ENCODE results near the gene TFDP1. TPM values are rescaled to one million over a fixed set of nuclear protein-coding genes. Genes with fewer than 3 reads are reported as not detected.

Gene TFDP1
- total RNA-seq, 2 donors from 2014 or later, result 36.6 to 40.3 TPM

DNA sequence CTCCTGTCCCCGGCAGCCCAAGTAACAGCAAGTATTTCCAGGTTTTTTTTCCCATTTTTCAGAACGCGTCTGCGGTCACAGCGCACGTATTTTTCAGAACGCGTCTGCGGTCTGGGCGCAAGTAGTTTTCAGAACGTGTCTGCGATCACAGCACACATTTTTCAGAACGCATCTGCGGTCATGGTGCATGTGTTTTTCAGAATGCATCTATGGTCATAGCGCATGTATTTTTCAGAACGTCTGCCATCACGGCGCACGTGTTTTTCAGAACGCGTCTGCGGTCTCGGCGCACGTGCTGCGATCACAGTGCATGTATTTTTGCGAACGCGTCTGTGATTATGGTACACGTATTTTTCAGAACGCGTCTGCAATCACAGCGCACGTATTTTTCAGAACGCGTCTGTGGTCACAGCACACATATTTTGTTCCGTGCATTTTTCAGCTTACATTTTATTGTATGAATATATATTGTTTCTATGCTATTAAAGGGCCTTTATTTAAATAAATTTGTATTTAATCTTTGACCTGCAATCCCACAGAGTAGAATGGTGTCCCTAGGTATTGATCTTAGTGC is 53.7 kb downstream of the TFDP1 start:
- intact Hi-C loops (cut with DNase I), result no loop called here
- peak; percentile 70 for DNase-seq (ENCODE audit: low spot score)

DNA sequence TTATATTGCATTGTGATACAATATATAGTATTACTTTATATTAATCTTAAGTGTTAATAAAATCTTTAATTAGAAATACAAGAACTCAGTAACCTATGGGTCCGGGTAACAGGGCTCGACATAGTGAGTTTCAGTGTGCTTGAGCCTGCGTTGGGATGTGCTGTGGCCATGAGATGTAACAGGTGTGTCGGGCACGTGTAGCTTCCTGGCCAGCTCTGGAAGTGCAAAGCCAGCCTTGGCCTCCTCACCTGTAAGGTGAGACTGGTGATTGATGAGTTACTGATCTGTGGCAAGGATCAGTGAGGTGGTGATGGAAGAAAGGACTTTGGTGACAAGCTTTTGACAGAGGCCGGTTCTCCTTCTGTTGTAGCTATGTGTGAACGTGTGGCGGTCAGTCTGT is 54.3 kb downstream of the TFDP1 start:
- intact Hi-C loops (cut with DNase I), result no loop called here

DNA sequence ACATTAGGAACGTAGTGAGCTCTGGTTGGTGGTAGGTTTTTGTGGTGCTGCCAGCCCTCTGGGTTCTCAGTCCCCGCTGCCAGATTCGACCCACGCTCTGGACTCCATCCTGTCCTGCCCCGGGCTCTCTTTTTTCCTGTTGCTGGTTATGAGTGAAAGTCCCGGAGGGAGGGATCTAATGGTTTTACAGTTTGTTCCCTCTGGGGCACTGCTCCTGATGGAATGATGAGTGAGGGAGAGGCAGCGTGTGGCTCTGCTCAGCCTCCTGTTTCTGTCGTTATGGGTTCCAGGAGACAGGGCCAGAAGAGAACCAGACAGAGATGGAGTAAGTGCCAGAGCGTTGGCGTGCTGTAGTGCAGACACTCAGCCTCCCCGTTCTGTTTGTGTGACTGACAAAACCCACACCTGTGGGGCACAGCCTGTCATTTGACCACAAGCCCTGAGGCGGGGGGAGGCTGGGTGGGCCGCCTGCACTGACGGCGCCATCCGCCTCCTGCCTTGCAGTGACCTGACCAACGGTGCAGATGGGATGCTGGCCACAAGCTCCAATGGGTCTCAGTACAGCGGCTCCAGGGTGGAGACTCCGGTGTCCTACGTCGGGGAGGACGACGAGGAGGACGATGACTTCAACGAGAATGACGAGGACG is 55.2 kb downstream of the TFDP1 start:
- intact Hi-C loops (cut with DNase I), result no loop called here
- peak; percentile 67 for DNase-seq (ENCODE audit: low spot score)

More for the DNA sequence above, 54.3 kb downstream of the TFDP1 start:
- DNase-seq (ENCODE audit: low spot score), result no peak

DNA sequence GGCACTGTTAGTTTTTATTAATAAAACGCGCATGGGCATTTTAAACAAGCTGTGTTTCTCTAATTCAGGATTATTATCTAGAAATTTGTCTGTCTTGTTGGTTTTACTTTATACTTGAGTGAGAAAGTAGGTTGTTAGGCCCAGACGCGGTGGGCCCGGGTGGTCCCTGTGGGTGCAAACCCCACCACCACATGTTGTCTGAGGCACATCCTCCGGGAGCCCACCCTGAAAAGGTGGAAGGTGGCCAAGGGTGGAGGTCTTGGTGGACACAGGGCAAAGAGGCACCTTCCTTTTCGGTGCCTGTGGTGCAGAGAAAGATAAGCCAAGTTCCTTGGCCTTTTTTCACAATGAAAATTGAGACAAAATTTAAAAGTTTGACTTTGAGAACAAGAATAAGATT is 56.9 kb downstream of the TFDP1 start:
- intact Hi-C loops (cut with DNase I), result no loop called here
- peak; percentile 32 for DNase-seq (ENCODE audit: low spot score)

DNA sequence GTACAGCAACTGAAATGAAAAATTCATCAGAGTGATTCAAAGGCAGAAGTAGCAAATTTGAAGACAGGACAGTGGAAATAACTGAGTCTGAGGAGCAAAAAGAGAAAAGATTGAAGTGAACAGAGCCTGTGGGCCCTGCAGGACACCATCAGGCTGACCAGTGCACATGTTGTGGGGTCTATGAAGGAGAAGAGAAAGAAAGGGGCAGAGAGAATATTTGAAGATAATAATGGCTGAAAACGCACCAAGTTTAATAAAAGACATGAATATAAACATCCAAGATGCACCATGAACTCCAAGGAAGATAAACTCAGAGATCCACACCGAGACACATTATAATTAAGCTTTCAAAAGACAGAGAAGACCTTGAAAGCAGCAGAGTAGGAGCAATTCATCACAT is 58.0 kb downstream of the TFDP1 start:
- intact Hi-C loops (cut with DNase I), result no loop called here
- no peak for DNase-seq (ENCODE audit: low spot score)

DNA sequence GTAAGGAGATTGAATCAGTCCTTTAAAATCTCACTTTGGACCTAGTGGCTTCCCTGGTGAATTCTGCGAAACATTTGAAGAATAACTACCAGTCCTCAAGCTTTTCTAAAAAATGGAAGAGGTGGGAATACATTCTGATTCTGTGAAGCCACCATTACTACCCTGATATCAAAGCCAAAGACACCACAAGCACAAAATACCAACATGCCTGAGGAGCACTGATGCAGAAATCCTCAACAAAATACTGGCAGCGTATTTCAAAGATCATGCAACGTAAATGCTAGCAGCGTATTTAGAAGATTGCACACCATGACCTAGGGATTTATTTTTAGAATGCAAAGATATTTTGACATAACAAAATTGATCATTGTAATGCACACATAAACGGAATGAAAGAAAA is 59.0 kb downstream of the TFDP1 start:
- intact Hi-C loops (cut with DNase I), result no loop called here
- no peak for DNase-seq (ENCODE audit: low spot score)

DNA sequence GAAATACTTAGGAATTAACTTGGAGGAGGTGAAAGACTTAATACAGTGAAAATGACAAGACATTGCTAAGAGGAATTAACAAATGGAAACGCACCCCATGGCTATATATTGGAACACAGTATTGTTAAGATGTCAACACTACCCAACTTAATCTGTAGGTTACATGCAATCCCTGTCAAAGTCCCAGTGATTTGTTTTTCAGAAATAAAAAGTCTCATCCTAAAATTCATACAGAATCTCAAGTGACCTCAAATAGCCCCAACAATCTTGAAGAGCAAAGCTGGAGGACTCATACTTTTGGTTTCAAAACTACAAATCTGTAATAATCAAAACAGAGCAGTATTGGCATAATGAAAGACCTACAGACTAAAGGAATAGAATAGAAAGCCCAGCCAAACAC is 60.2 kb downstream of the TFDP1 start:
- intact Hi-C loops (cut with DNase I), result no loop called here
- no peak for DNase-seq (ENCODE audit: low spot score)

DNA sequence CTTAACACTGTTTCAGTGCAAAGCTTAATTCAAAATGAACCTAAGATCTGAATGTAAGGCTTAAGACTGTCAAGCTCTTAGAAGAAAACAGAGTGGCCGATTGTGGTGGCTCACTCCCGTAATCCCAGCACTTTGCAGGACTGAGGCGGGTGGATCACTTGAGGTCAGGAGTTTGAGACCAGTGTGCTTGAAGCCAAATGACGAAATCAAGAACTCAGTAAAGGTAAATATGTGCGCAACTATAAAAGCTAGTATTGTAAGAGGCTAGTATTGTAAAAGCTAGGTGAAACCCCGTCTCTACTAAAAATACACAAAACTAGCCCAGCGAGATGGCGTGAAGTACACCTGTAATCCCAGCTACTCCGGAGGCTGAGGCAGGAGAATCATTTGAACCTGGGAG is 60.8 kb downstream of the TFDP1 start:
- intact Hi-C loops (cut with DNase I), result no loop called here
- DNase-seq (ENCODE audit: low spot score), result no peak

DNA sequence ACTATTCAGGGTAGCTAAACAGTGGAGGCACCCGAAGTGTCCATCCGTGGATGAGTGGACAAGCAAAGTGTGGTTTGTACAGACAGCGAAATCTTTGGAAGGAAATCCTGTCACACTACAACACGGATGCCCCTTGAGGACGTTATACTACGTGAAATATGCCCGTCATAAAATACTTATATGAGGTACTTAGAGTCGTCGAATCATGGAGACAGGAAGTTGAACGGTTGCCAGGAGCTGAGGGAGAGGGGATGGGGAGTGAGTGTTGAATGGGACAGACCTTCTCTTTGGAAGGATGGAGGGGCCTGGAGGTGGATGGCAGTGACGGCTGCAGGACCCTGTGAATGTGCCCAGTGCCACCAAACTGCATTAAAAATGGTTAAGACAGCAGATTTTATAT is 61.8 kb downstream of the TFDP1 start:
- no peak for DNase-seq (ENCODE audit: low spot score)
- intact Hi-C loops (cut with DNase I), result no loop called here

DNA sequence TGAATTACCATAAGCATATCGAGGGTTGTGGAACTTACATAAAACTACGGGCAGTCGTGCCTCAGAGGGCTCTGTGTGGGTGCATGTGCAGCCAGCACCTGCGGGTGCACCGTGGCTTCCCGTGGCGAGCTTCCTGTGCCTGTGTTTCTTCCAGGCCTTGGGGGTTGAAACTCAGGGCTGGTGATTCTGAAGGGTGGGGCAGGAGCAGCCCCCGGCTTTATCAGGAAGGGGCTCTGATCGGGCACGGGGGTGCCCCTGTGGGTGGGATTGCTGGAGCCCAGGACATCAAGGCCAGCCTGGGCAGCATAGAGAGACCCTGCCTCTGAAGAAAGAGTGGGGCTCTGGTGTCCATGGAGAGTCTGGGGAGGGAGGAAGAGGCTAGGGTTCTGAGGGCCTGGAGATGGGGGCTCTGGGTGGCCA is 62.4 kb downstream of the TFDP1 start:
- intact Hi-C loops (cut with DNase I), result no loop called here
- DNase-seq (ENCODE audit: low spot score), result peak; percentile 56

DNA sequence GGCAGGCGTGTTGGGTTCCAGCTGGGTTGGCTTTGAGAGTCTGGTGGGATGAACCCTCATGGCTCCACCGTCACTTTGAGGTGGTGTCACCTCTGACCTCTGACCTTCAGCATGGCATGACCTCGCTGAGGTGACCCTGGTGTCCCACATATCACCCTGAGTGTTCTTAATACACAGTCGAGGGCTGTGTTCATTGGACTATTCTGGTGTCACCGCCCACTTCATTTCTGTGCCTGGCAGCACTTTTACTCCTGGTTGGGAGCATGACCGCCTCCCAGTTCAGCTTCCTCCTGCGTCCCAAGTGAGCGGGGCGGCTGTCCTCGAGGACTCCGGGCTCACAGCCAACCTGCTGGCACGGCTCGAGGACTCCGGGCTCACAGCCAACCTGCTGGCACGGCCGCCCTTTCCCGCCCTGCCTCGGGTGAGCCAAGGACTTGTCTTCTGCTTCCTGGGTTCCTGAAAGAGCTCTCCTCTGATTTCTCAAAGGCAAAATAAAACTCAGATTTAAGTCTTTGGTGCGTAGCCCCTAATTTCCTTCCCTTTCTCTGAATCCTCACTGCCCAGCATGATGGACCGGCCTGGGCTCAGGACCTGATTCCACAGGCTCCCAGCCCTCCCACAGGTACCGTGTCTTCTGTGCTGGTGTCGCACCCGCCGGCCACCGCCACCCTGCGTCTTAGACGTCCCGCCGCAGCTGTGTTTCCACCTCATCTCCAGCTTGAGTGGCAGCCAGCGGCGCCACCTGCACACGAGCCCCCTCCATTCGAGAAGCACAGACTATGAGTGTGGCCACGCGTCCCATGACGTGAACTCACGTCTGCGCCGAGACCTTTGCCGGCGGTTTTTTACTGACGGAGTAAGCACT is 63.0 kb downstream of the TFDP1 start:
- peak; percentile 96 for DNase-seq (ENCODE audit: low spot score)
- intact Hi-C loops (cut with DNase I), result no loop called here

DNA sequence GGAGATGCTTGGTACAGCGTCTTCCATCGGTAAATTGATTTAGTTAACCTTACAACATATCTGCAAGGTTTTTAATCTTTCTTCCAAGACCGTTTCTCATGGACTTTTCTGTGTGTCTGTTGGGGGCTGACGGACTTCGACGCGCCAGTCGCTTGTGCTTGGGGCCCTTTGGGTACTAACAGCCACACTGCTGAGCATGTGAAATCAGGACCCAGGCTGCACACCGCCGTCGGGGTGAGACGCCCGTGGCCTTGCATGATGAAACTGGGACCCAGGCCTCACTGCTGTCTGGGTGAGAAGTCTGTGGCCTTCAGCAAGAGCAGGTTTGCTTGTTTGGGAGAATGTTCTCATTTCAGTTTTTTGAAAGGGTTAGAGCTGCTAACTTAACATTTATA is 63.7 kb downstream of the TFDP1 start:
- intact Hi-C loops (cut with DNase I), result no loop called here
- DNase-seq (ENCODE audit: low spot score), result peak; percentile 43

DNA sequence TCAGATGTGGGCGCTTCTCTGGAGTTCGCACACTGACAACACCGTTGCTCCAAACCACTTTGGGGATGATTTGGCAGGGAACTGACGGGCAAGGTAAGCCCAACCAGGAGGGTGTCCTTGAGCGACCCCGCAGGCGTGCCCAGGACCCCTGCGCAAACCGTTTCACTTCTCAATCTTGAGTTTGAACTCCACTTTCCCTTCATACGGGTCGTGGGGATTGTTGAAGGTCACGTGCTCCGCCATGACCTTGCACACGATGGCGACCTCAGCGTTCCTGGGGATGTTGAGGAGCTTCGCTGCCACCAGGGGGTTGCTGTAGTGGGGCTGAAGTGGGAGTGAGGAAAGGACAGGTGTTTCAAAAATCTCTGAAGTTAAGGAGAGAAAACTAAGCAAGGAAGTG is 64.7 kb downstream of the TFDP1 start:
- peak; percentile 44 for DNase-seq (ENCODE audit: low spot score)
- intact Hi-C loops (cut with DNase I), result no loop called here

DNA sequence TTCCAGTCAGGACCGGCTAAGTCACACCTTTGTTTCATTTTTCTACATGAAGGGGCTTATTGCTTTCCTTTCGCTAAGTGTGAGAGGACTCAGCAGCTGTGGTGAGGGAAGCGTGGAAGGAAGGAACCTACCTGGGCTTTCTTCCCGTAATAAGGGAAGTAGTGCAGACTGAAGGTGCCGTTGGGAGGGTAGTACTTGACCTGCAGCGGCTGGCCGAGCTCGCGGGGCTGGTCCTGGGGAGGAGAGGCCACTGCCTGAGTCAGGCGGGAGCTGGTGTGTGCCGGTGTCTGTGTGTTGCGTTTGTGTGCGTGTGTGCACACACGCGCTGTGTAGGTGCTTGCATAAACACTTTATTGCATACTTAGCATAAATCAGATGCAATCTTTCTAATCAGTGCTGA is 65.7 kb downstream of the TFDP1 start:
- peak; percentile 48 for DNase-seq (ENCODE audit: low spot score)
- intact Hi-C loops (cut with DNase I), result no loop called here

DNA sequence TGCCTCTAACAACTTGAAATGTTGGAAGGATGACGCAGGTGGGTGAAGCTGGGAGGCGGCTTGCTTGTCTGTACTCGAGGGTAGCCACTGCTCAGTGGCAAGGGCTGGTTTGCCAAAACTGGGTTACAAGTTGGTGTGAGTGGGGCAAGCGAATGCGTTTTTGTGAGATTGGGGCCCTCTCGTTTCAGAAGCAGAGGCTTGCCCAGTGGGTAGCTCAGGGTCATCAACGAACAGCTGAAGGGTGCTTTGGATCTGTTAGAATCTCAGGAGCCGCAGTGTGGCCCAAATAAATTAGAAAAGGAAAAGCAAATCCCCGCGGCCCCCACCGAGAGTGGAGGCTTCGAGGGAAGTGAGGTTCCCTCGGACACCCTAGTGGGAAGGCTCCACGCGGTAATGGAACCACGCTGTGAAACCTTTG is 66.2 kb downstream of the TFDP1 start:
- DNase-seq (ENCODE audit: low spot score), result peak; percentile 65
- intact Hi-C loops (cut with DNase I), result no loop called here

DNA sequence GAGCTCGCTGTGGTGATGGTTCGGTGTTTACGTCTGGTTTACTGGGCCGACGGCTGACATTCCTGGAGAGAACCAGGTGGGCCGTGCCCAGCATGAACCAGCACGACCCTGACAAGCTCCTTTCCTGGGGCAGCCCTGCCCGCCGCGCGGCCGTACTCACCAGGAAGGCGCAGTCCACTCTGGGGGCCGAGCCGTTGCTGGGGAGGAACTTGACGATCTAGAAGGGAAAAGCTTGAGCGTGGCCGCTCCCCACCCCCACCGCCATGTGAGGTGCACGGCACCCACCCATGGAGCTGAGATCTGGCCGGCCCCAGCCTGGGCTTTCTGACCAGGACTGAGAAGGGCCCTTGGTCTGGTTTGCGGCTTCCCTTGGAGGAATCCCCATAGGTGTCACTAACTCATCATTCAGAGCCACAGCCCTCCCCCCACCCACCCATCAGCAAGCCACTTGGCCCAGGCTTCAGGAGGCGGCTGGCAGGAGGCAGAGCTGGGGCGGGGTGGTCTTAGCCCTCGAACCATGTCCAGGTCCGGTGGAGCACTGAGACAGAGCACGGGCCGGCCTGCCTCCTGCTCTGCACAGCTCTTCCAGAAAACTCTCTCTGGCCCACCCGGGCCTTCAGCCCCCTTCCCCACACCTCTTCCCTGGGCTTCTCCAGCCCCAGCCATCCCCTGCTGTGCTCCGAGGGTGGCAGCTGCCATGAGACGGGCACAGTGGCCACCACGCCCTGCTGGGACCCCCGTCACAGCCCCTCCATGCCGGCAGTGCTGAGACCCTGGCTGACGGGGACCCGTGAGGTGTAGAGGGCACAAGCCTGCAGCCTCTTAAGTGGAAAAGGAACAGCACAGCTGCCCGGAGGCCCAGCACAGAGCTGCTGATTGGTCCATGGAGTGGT is 67.2 kb downstream of the TFDP1 start:
- peak; percentile 74 for DNase-seq (ENCODE audit: low spot score)
- intact Hi-C loops (cut with DNase I), result no loop called here

DNA sequence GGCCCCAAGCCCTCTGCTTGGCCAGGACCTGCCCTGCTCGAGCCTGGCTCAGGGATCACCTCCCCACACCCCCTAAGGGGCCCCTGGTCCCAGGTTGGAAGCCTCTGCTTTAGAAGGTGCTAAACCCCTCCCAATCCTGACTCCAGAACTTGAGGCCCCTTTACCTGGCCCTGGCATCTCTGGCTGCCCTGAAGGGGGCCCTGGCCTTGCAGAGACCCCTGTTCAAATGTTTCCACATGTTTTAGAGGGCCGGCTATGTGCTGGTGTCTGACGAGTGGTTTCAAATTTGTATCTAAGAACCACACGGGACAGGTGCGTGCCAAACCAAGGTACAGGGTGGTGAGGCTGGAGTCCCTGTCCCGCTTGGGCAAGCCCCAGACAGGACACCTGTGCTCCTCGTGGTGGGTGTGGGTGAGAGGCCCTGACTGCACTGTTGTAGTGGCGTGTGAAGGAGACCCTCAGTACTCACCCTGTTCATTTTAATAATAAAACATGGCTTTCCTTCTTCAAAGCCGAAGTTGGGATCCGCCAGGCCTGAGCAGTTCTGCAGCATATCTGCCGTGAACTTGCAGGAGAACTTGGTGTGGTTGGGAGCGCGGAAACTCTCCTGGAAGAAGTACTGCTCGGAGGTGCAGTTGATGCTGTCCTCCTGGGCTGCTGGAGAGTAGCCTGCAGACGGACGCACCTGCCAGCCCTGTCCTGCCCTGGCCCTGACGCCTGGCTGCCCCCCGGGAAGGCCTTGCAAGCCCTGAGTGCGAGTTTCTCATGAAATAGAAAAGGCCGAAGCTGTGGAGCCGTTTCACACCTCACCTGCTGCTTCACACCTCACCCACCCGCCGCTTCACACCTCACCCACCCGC is 68.1 kb downstream of the TFDP1 start:
- intact Hi-C loops (cut with DNase I), result no loop called here
- DNase-seq (ENCODE audit: low spot score), result peak; percentile 46

DNA sequence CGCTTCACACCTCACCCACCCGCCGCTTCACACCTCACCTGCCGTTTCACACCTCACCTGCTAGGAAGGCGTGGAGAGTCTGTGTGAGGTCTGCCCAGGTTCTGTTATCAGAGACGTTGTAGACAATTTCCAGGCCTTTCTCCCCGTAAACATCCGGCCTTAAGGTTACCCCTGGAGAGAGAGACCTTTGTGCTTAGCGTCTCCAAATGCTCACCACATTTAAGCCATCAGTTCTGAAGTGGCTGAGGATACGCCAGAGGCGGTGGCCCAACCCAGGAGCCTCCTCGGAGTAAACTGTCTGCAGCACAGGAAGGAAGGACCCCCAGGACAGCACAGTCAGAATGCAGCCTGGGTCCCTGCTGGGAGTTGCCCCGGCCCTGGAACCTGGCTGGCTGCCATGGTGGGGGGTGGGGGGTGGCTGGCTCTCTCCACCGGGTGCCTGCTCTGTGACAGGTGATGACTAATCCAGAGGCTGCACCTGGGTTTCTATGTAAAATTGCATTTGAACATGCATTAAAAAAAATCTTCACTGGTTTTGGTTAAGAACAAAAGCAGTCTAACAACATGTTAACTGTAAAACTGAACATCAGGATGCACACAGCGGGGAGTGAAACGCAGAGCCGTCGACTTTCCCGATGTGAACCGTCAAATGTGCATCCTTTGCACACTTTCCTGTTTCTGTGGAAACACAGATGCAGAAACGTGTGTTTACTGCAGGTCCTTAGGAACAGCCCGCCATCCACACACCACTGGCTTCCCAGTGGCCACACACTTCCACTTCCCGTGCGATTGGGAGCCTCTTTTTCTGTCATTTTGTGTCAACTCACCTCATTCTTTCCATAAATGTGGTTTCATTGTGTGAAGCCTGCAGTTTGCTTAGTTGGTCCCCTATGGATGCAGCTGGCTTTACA is 69.0 kb downstream of the TFDP1 start:
- DNase-seq (ENCODE audit: low spot score), result peak; percentile 56
- intact Hi-C loops (cut with DNase I), result no loop called here

Data from posterior vena cava (tissue), 2 donors.